Stimulated activated naive B cell treated with anti-CD40 and anti-IgM and Interleukin-4, amounts not matched to agents 10 μg/mL and 1 μg/mL and 100 μg/mL, for 72 hours (primary cell): ENCODE measurements around the gene AOAH.
"Not testable (repeated sequence)": the region's sequence is repeated elsewhere in the genome, so short reads cannot be mapped to it uniquely, and the experiment has no call there.

Experiments
- ATAC-seq, 2 donors: fragments of 150-1000 bp; cut with Tn5 transposase; replicated peaks; 2 replicates each; pipeline ENCODE4 v1.10.0; 2021; ENCODE audit warnings: moderate library complexity in 1 of 2
- DNase-seq: peaks from one replicate; pipeline ENCODE4 v3.0.0; 2021
- H3K27ac Mint-ChIP-seq: one replicate; pipeline ENCODE4 v1.8.0; 2022; ENCODE audit warnings: mild to moderate bottlenecking, mixed read lengths
- H3K27me3 Mint-ChIP-seq, 2 donors: one replicate each; pipeline ENCODE4 v1.8.0; 2022; ENCODE audit warnings: mixed read lengths in 2 of 2
- H3K36me3 Mint-ChIP-seq, 2 donors: one replicate each; pipeline ENCODE4 v1.8.0; 2022; ENCODE audit warnings: mixed read lengths in 2 of 2, mild to moderate bottlenecking in 1 of 2
- H3K4me1 Mint-ChIP-seq, 2 donors: one replicate each; pipeline ENCODE4 v1.8.0; 2022; ENCODE audit warnings: mixed read lengths in 2 of 2, mild to moderate bottlenecking in 1 of 2
- H3K4me3 Mint-ChIP-seq, 2 donors: one replicate each; pipeline ENCODE4 v1.8.0; 2022; ENCODE audit warnings: mild to moderate bottlenecking in 2 of 2, mixed read lengths in 2 of 2, moderate library complexity in 1 of 2
- H3K9me3 Mint-ChIP-seq, 2 donors: one replicate each; pipeline ENCODE4 v1.8.0; 2022; ENCODE audit warnings: mixed read lengths in 2 of 2, mild to moderate bottlenecking in 1 of 2

Gene AOAH

DNA sequence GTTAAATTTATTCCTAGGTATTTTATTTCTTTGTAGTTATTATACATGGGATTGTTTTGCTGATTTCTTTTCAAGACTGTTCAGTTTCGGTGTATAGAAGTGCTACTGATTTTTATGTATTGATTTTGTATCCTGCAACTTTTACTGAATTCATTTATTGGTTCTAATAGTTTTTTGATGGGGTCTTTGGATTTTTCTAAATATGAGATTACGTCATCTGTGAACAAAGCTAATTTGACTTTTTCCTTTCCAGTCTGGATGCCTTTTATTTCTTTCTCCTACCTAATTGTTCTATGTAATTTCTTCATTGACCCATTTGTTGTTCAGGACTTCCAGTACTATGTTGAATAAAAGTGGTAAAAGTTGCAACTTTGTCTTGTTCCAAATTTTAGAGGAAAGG, 5.8 kb upstream of the AOAH start:
- Mint-ChIP-seq H3K36me3 (peaks cover 0 to 4% of the 10 kb centered on the region in 2 donors), H3K27ac (no peak overlapping the region), H3K4me3 (no peak overlapping the region), H3K9me3 (peaks cover 0 to 6% of the 10 kb centered on the region in 2 donors), H3K27me3 (peaks cover 5 to 12% of the 10 kb centered on the region in 2 donors), H3K4me1 (peaks cover 2 to 9% of the 10 kb centered on the region in 2 donors)
- ATAC-seq: no peak
- DNase-seq: no peak

DNA sequence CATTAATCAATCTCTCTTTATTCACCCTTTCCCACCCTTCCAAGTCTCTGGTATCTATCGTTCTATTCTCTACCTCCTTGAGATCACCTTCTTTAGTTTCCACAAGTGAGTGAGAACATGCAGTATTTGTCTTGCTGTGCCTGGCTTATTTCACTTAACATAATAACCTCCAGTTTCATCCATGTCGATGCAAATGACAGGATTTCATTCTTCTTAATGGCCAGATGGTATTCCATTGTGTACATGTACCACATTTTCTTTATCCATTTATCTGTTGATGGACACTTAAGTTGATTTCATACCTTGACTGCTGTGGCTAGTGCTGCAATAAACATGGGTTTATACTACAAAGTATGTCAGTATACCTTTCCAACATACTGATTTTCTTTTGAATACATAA, 3.8 kb upstream of the AOAH start:
- Mint-ChIP-seq H3K4me3 (no peak overlapping the region), H3K36me3 (peaks cover 0 to 4% of the 10 kb centered on the region in 2 donors), H3K27ac (no peak overlapping the region), H3K27me3 (peaks cover 0 to 5% of the 10 kb centered on the region in 2 donors), H3K9me3 (peaks cover 0 to 6% of the 10 kb centered on the region in 2 donors), H3K4me1 (peaks cover 12 to 25% of the 10 kb centered on the region in 2 donors)
- DNase-seq (no peak), ATAC-seq (no peak)

DNA sequence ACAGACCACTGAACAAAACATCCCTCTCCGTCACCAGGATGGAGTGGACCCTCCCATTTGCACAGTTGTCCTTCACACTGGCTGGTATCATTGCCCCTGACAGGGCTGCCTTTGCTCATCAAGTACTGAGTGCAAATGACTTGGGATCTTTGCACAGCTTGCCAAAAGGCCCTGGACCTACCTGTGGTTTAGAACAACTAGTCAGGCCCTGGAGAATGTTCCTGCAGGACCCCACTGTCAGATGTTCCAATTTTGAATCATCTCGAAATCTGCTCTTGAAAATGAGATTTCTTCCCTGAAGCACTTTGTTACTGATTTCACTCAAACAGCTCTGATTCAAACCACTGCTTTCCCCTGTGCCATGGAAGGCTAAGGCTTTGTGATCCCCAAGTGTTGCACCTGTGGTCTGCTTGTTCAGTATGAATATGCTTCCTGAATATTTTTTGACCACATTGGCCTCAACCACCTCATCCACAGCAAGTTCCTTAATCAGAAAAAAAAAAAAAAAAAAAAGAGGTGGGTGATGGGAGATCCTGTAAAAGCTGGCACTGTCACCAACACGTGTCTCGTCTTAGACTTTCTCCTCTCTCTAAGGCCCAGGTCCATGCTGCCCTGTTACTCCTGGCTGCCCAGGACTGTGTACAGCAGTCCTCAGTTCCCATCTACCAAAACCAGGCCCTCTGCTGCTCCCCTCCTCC, 2.7 kb upstream of the AOAH start:
- H3K9me3 Mint-ChIP-seq: peaks cover 0 to 3% of the 10 kb centered on the region in 2 donors
- peaks cover 12 to 27% of the 10 kb centered on the region in 2 donors for H3K4me1 Mint-ChIP-seq
- no peaks in the 10 kb centered on the region for H3K27me3 Mint-ChIP-seq
- no peak overlapping the region for H3K27ac Mint-ChIP-seq
- no peak for DNase-seq
- peaks cover 0 to 2% of the 10 kb centered on the region in 2 donors for H3K36me3 Mint-ChIP-seq
- H3K4me3 Mint-ChIP-seq: no peak overlapping the region
- ATAC-seq: peak; percentile 35 to 42

DNA sequence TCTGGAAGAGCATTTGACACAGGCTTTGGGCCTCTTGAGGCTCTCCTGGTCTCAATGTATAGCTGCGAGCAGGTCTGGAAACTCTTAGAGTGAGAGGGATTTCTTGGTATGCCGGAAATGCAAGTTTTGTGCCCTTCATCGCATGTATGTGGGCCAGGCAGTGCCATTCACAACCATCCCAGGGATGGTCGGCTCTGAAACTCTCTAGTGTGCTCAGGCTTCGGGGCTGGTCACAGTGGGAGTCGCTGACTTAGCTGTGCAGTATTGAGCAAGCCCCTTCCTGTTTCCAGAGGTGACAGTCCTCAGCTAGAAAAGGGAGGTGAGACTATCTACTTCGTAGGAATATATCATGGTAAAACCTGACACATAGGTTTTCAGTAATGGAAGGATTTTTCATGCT, 2.0 kb upstream of the AOAH start:
- peaks cover 12 to 27% of the 10 kb centered on the region in 2 donors for H3K4me1 Mint-ChIP-seq
- no peak for DNase-seq
- H3K9me3 Mint-ChIP-seq: peaks cover 0 to 3% of the 10 kb centered on the region in 2 donors
- no peaks in the 10 kb centered on the region for H3K27me3 Mint-ChIP-seq
- no peak for ATAC-seq
- H3K36me3 Mint-ChIP-seq: no peaks in the 10 kb centered on the region
- no peak overlapping the region for H3K27ac Mint-ChIP-seq
- no peak overlapping the region for H3K4me3 Mint-ChIP-seq

DNA sequence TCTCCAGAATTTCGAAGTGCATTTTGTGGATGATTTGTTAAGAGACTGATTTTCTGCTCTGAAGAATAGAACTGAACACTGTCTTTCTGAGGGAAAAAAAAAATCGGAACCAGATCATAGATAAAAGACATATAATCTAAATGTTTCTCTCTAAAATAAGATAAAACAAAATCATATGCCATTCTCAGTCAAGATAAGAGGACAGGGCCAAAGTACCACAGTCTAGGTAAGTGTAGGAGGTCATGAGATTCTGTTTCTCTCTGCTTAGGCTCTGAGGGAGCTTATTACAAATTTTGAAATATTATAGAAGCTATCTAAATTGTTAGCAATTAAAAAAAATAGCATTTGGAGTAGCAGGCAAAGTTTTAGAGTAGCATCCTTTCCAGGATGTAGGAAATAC, 702 bp upstream of the AOAH start:
- H3K27ac Mint-ChIP-seq: no peak overlapping the region
- H3K27me3 Mint-ChIP-seq: no peaks in the 10 kb centered on the region
- ATAC-seq (no peak), DNase-seq (no peak)
- peaks cover 12 to 27% of the 10 kb centered on the region in 2 donors for H3K4me1 Mint-ChIP-seq
- H3K36me3 Mint-ChIP-seq: peaks cover 0 to 1% of the 10 kb centered on the region in 2 donors
- H3K4me3 Mint-ChIP-seq: no peak overlapping the region
- H3K9me3 Mint-ChIP-seq: peaks cover 0 to 1% of the 10 kb centered on the region in 2 donors

DNA sequence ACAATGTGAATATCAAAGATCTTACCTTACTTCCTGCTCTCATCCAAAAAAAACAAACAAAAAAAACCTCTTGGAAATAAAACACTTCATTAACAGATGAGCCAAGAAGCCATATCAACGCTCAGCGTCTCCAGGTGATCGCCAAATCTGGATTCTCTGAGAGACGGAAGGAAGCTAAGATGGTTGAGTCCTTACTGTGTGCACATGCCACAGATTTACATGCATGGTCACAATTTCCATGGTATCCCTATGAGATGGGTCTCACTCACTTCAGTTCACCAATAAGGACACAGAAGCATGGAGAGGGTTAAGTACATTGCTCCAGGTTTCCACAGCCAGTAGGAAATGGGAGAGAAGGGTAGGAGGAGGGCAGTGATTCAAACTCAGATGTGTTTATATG, 1.0 kb downstream of the AOAH start:
- no peaks in the 10 kb centered on the region for H3K27me3 Mint-ChIP-seq
- peaks cover 12 to 27% of the 10 kb centered on the region in 2 donors for H3K4me1 Mint-ChIP-seq
- no peak overlapping the region for H3K27ac Mint-ChIP-seq
- H3K9me3 Mint-ChIP-seq: no peaks in the 10 kb centered on the region
- DNase-seq (no peak), ATAC-seq (no peak)
- H3K4me3 Mint-ChIP-seq: no peak overlapping the region
- H3K36me3 Mint-ChIP-seq: peaks cover 0 to 1% of the 10 kb centered on the region in 2 donors

DNA sequence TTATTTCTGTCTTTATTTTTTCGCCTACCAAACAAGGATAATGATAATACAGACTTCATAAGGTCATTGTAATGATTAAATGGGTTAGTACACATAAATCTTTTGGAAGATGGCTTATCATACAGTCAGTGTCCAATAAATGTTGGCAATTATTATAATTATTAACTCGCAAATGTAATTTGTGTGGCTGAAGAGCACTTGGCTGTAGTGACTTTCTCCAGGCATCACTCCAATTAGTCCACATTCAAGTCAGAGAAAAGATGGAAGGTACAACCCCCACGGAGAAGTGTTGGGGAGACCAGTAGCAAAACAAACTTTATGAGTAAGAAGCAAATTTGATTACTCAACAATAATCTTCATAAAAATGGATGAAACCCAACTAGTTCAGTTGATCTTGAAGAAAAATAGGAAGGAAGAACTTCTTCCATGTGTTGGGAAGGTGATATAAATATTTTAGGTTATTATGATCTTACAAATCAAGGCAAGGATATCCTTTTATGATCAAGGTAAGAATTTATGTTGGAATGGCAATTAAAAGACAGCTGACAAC, 5.1 kb downstream of the AOAH start:
- no peak overlapping the region for H3K27ac Mint-ChIP-seq
- peaks cover 6 to 10% of the 10 kb centered on the region in 2 donors for H3K4me1 Mint-ChIP-seq
- ATAC-seq: no peak
- H3K9me3 Mint-ChIP-seq: peaks cover 0 to 2% of the 10 kb centered on the region in 2 donors
- no peak for DNase-seq
- H3K36me3 Mint-ChIP-seq: peaks cover 0 to 1% of the 10 kb centered on the region in 2 donors
- H3K4me3 Mint-ChIP-seq: no peak overlapping the region
- H3K27me3 Mint-ChIP-seq: no peaks in the 10 kb centered on the region

DNA sequence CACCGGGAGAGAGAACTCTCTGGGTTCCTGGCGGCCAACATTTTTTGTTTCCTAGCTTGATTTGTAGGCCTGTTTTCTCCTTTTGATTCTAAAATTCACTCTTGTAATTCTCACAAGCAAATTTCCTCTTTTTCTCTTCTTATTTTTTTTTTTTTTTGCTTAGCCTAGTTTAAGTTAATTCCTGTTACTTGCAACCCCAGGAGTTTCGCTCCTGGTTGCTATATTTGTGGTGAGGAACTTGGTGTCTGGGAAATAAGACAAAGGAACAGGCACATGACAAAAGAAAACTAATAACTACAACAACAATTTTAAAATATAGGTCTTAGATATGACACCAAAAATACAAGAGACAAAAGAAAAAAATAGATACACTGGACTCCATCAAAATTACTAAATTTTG, 6.7 kb downstream of the AOAH start:
- Mint-ChIP-seq H3K36me3 (peaks cover 1 to 6% of the 10 kb centered on the region in 2 donors), H3K4me3 (no peak overlapping the region), H3K4me1 (peaks cover 0 to 2% of the 10 kb centered on the region in 2 donors), H3K9me3 (peaks cover 2 to 10% of the 10 kb centered on the region in 2 donors), H3K27me3 (no peaks in the 10 kb centered on the region), H3K27ac (no peak overlapping the region)
- DNase-seq (no peak), ATAC-seq (no peak)

DNA sequence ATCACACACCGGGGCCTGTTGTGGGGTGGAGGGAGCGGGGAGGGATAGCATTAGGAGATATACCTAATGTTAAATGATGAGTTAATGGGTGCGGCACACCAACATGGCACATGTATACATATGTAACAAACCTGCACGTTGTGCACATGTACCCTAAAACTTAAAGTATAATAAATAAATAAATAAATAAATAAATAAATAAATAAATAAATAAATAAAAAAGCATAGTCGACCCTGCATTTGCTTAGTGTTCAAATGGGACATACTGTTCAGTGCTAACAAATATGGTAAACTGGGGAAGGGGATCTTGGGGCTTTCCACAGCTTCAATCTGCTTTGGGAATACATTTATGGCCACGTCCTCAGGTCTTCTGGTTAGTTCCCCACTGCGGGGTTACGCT, 7.5 kb downstream of the AOAH start:
- not testable (repeated sequence) for H3K4me1 Mint-ChIP-seq, H3K9me3 Mint-ChIP-seq, DNase-seq, H3K27ac Mint-ChIP-seq, H3K27me3 Mint-ChIP-seq, H3K4me3 Mint-ChIP-seq, H3K36me3 Mint-ChIP-seq, ATAC-seq

DNA sequence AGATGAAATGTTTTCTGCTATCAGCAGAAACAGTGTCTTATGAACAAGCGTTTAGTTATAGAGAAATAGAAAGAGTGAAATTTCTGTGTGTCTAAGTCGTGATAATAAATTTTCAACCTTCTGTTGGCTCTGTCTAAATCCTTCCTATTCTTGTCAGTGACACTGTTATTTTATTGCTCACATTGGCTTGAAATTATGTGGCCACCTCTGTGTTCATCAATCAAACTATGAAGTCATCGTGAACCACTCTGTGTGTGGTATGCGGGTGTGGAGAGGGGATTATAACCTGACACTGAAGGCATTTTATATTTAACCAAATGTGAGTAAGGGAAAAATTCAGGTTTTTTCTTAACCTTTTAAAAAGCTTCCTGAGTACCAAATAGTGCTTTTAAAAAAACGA, 12.3 kb downstream of the AOAH start:
- Mint-ChIP-seq H3K4me1 (peaks cover 0 to 2% of the 10 kb centered on the region in 2 donors), H3K27me3 (no peaks in the 10 kb centered on the region), H3K36me3 (peaks cover 2 to 11% of the 10 kb centered on the region in 2 donors), H3K9me3 (peaks cover 3 to 15% of the 10 kb centered on the region in 2 donors), H3K27ac (no peak overlapping the region), H3K4me3 (no peak overlapping the region)
- ATAC-seq: no peak
- no peak for DNase-seq

DNA sequence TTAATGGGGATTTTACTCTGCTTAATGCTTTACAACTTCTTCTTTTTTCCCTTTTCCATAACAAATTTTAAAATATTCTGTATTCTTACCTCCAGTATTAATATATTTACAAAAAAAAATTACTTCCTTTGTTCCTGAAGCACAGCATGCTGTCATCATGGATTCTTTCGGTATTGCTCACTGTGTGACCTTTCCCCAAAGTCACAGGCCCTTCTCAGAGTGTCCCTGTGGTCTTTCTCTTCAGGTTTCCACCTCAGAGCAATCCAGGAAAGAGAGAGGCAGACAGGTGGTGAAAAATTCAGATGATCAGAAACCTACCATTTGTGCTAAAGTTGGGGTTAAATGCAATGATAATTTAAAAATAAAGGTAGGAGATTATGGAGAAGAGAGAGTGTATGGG, 13.0 kb downstream of the AOAH start:
- DNase-seq (no peak), ATAC-seq (no peak)
- Mint-ChIP-seq H3K36me3 (peaks cover 3 to 13% of the 10 kb centered on the region in 2 donors), H3K9me3 (peaks cover 3 to 19% of the 10 kb centered on the region in 2 donors), H3K27ac (no peak overlapping the region), H3K4me3 (no peak overlapping the region), H3K4me1 (peaks cover 0 to 2% of the 10 kb centered on the region in 2 donors), H3K27me3 (no peaks in the 10 kb centered on the region)

DNA sequence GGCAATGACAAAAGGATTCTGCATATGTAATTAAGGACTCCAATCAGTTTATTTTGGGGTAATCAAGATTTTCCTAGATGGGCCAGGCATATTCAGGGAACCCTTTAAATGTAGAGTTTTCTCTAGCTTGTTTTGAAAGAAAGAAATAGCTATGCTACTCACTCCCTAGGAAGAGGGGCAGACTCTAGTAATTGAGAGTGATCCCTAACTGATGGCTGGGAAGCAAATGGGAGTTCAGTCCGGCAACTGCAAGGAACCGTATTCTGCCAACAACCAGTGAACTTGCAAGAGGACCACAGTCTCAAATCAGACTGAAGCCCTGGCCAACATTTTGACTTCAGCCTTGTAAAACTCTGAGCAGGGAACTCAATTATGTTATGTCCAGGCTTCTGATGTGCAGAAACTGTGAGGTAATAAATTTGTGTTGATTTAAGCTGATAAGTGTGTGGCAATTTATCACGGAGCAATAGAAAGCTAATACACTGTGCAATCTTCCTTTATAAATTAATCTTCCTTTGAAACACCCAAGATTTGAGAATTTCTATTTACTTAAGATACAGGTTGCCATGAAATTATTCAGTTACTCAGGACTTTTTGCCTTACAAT, 14.0 kb downstream of the AOAH start:
- no peaks in the 10 kb centered on the region for H3K27me3 Mint-ChIP-seq
- H3K4me1 Mint-ChIP-seq: peaks cover 0 to 2% of the 10 kb centered on the region in 2 donors
- no peak overlapping the region for H3K27ac Mint-ChIP-seq
- peaks cover 5 to 19% of the 10 kb centered on the region in 2 donors for H3K9me3 Mint-ChIP-seq
- peaks cover 4 to 13% of the 10 kb centered on the region in 2 donors for H3K36me3 Mint-ChIP-seq
- no peak overlapping the region for H3K4me3 Mint-ChIP-seq
- ATAC-seq (no peak), DNase-seq (no peak)

DNA sequence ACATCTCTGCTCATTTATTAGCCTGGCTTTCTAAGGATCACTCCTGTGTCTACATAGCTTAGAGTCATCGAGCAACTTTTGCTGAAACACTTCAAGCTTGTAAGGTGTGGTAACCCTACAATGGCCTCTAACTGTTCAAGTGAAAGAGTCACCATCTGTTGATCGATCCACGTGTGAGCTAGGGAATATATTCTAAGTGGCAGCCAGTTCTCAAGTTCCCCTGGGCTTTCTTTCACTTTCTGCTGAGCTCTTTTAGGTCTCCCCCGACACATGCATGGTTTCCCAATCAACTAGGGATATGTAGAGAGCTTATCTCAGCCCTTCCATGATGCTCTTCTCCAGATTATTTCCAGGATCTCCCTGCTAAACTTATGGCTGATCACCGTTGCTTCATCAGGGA, 15.5 kb downstream of the AOAH start:
- ATAC-seq (no peak), DNase-seq (no peak)
- Mint-ChIP-seq H3K27me3 (no peaks in the 10 kb centered on the region), H3K36me3 (peaks cover 11% of the 10 kb centered on the region in 2 donors), H3K4me3 (no peak overlapping the region), H3K27ac (no peak overlapping the region), H3K9me3 (peaks cover 8 to 17% of the 10 kb centered on the region in 2 donors), H3K4me1 (peaks cover 0 to 2% of the 10 kb centered on the region in 2 donors)

DNA sequence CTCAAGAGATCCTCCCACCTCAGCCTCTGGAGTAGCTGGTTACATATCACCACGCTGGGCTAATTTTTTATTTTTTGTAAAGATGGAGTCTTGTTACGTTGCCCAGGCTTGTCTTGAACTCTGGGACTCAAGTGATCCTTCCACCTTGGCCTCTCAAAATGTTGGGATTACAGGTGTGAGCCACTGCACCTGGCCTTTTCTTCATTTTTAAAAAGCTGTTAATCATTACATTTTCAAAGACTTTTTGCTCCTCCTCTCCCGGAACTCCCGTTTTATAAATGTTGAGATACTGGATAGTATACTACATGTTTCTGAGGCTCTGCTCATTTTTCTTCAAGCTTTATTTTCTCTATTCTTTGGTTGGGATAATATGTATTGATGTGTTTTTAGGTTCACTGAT, 16.4 kb downstream of the AOAH start:
- DNase-seq (no peak), ATAC-seq (no peak)
- Mint-ChIP-seq H3K4me1 (peaks cover 0 to under 1% of the 10 kb centered on the region in 2 donors), H3K27me3 (no peaks in the 10 kb centered on the region), H3K9me3 (peaks cover 8 to 11% of the 10 kb centered on the region in 2 donors), H3K27ac (no peak overlapping the region), H3K36me3 (peaks cover 6 to 11% of the 10 kb centered on the region in 2 donors), H3K4me3 (no peak overlapping the region)

DNA sequence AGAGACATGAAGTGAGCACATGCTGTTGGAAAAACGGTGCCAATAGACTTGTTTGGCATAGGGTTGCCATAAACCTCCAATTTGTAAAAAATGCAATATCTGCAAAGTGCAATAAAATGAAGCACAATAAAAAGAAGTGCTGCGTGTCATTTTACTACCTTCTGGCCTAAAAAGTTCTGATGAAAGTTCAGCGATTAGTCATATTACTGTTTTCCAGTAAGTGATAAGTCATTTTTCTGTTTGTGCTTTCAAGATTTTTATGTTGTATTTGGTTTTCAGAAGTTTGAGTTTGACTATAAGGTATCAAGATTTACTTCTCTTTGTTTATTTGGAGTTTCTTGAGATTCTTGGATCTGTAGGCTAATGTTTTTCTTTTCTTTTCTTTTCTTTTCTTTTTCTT, 16.8 kb downstream of the AOAH start:
- Mint-ChIP-seq H3K36me3 (peaks cover 6 to 11% of the 10 kb centered on the region in 2 donors), H3K27ac (no peak overlapping the region), H3K9me3 (peaks cover 8 to 9% of the 10 kb centered on the region in 2 donors), H3K27me3 (no peaks in the 10 kb centered on the region), H3K4me1 (no peaks in the 10 kb centered on the region), H3K4me3 (no peak overlapping the region)
- DNase-seq: no peak
- no peak for ATAC-seq
